Neural progenitor cell (in vitro differentiated cells): ENCODE measurements around the gene FIG4. TPM values are rescaled to one million over a fixed set of nuclear protein-coding genes. Genes with fewer than 3 reads are reported as not detected.

Source experiments
- DNase-seq: peaks from one replicate; pipeline ENCODE4 v3.0.0-alpha.2; 2016; ENCODE audit warnings: low spot score
- H2AFZ ChIP-seq: fragments of 200-600 bp; sonication (generic); replicated peaks from 2 replicates; pipeline ENCODE4 v1.6.1; 2016; ENCODE audit warnings: antibody characterized with exemption
- H3F3A ChIP-seq: fragments of 200-600 bp; sonication (generic); 2 replicates; pipeline ENCODE4 v1.6.1; 2016; ENCODE audit warnings: antibody characterized with exemption, low read depth
- H3K27ac ChIP-seq: fragments of 200-600 bp; sonication (generic); 2 replicates; pipeline ENCODE4 v1.5.1; 2016; ENCODE audit warnings: mild to moderate bottlenecking
- H3K27me3 ChIP-seq: fragments of 200-600 bp; sonication (generic); 2 replicates; pipeline ENCODE4 v1.6.1; 2016; ENCODE audit warnings: mild to moderate bottlenecking, moderate library complexity
- H3K36me3 ChIP-seq: fragments of 200-600 bp; sonication (generic); 2 replicates; pipeline ENCODE4 v1.5.1; 2016
- H3K4me1 ChIP-seq: fragments of 200-600 bp; sonication (generic); 2 replicates; pipeline ENCODE4 v1.6.1; 2016; ENCODE audit warnings: mixed run types
- H3K4me2 ChIP-seq: fragments of 200-600 bp; sonication (generic); 2 replicates; pipeline ENCODE4 v1.6.1; 2016
- H3K4me3 ChIP-seq: fragments of 200-600 bp; sonication (generic); 2 replicates; pipeline ENCODE4 v1.5.1; 2016
- H3K79me2 ChIP-seq: fragments of 200-600 bp; sonication (generic); 2 replicates; pipeline ENCODE4 v1.6.1; 2016; ENCODE audit warnings: low read depth
- H3K9ac ChIP-seq: fragments of 200-600 bp; sonication (generic); 2 replicates; pipeline ENCODE4 v1.6.1; 2016
- H3K9me3 ChIP-seq: fragments of 200-600 bp; sonication (generic); 2 replicates; pipeline ENCODE4 v1.5.1; 2016; ENCODE audit warnings: low read depth
- H4K20me1 ChIP-seq: fragments of 200-600 bp; sonication (generic); 2 replicates; pipeline ENCODE4 v1.6.1; 2016; ENCODE audit warnings: low read depth
- H3K27ac Mint-ChIP-seq: 3 replicates; pipeline ENCODE4 v1.8.0; 2021; ENCODE audit warnings: mixed read lengths
- H3K27me3 Mint-ChIP-seq: 2 replicates; pipeline ENCODE4 v1.8.0; 2022; ENCODE audit warnings: low read depth, mild to moderate bottlenecking, inconsistent platforms, moderate library complexity, mixed read lengths; ENCODE audit not compliant: insufficient read depth
- H3K36me3 Mint-ChIP-seq: 3 replicates; pipeline ENCODE4 v1.8.0; 2021; ENCODE audit warnings: mixed read lengths
- H3K4me1 Mint-ChIP-seq: 3 replicates; pipeline ENCODE4 v1.8.0; 2021; ENCODE audit warnings: mixed read lengths
- H3K4me3 Mint-ChIP-seq: 3 replicates; pipeline ENCODE4 v1.8.0; 2021; ENCODE audit warnings: mild to moderate bottlenecking, moderate library complexity, mixed read lengths
- H3K9me3 Mint-ChIP-seq: 3 replicates; pipeline ENCODE4 v1.8.0; 2020; ENCODE audit warnings: mixed read lengths
- CTCF ChIP-seq: fragments of 200-600 bp; sonication (generic); IDR thresholded peaks from 2 replicates; pipeline ENCODE4 v1.5.1; 2017; ENCODE audit warnings: antibody characterized with exemption, mild to moderate bottlenecking
- EZH2 ChIP-seq: fragments of 200-600 bp; sonication (generic); IDR thresholded peaks from 2 replicates; pipeline ENCODE4 v1.6.1; 2017; ENCODE audit warnings: antibody characterized with exemption, mild to moderate bottlenecking, moderate library complexity
- EZH2phosphoT487 ChIP-seq: fragments of 200-600 bp; sonication (generic); IDR thresholded peaks from 2 replicates; pipeline ENCODE4 v1.6.1; 2017; ENCODE audit warnings: antibody characterized with exemption
- total RNA-seq: library from RNA; depleted of rRNA; stranded (reverse); fragments of >200 nt; gene quantifications from 2 replicates; pipeline ENCODE4 v1.2.3, GENCODE V29; 2015; ENCODE audit warnings: low replicate concordance

The FIG4 gene
- total RNA-seq, 1 donor from 2014 or later = 51.3 TPM

DNA sequence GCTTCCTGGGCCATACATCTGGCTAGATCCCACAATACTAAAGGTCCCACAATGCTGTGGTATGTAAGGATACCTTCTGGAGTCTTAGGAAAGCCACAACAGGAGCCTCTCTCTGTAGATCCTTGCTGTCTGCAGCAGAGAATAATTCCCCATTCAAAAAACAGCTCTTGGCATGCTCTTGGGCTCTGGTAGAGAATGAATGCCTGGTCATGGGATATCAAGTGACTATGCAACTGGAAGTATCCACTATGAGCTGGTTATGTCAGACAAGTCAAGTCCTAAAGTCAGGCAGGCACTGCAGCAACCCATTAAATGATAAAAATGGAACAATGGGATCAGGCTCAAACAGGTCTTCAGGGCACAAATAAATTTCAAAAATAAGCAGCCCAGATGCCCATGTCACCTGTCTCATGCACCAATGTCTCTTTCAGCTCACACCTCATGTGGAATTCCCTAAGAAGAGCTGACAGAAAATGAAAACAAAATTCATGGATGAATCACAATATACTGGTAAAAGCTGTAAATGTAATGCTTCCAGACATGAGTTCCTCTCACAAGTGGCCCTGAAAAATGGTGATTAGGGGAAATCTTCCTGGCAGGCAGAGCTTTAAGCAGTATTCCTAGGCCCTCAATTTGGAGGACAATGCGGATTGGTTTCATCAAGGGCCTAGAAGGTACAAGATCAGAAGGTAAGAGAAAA is 4.4 kb upstream of the FIG4 start:
- no peak for TF ChIP-seq CTCF
- TF ChIP-seq EZH2 = no peak
- TF ChIP-seq EZH2phosphoT487 = no peak
- Histone ChIP-seq H4K20me1 (no peaks in the 10 kb centered on the region), H3K27me3 (peaks cover 8% of the 10 kb centered on the region), H3K9ac (no peak overlapping the region), H3K4me2 (no peak overlapping the region), H3K9me3 (no peaks in the 10 kb centered on the region), H3K4me1 (peaks cover 1% of the 10 kb centered on the region), H3K36me3 (no peaks in the 10 kb centered on the region), H3K4me3 (no peak overlapping the region), H2AFZ (no peak overlapping the region), H3K79me2 (peaks cover 3% of the 10 kb centered on the region), H3K27ac (no peak overlapping the region), H3F3A (peaks cover 11% of the 10 kb centered on the region)
- peaks cover 21% of the 10 kb centered on the region for H3K9me3 Mint-ChIP-seq
- no peak overlapping the region for H3K4me3 Mint-ChIP-seq
- DNase-seq = no peak
- H3K4me1 Mint-ChIP-seq = peaks cover 10% of the 10 kb centered on the region
- peaks cover 8% of the 10 kb centered on the region for H3K27me3 Mint-ChIP-seq
- no peak overlapping the region for H3K27ac Mint-ChIP-seq
- H3K36me3 Mint-ChIP-seq = peaks cover 2% of the 10 kb centered on the region

DNA sequence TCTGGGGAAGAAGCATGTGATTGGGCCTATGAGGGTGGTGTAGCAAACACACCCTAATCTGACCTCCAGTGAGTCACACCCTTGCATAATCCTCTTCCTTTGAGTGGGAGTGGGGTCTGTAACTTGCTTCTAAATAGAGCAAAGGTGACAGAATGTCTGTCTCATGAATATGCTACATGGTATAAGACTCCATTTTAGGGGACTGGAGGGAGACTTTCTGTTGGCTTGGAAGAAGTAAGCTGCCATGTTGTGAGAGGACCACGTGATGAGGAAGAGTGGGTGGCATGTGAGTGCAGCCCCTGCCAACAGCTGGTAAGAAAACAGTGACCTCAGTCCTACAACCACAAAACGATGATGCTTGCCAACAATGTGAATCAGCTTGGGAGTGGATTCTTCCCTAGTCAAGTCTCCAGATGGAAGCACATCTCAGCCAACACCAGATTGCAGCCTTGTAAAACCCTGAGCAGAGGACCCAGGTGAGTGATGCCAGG is 3.8 kb upstream of the FIG4 start:
- Mint-ChIP-seq H3K27ac (no peak overlapping the region), H3K4me3 (no peak overlapping the region), H3K9me3 (peaks cover 17% of the 10 kb centered on the region), H3K4me1 (peaks cover 14% of the 10 kb centered on the region), H3K36me3 (peaks cover 2% of the 10 kb centered on the region), H3K27me3 (peaks cover 8% of the 10 kb centered on the region)
- H3K4me3 ChIP-seq = no peak overlapping the region
- H3K4me1 ChIP-seq = peaks cover 7% of the 10 kb centered on the region
- no peaks in the 10 kb centered on the region for H4K20me1 ChIP-seq
- H3K9ac ChIP-seq = no peak overlapping the region
- H3K27me3 ChIP-seq = peaks cover 8% of the 10 kb centered on the region
- H3K79me2 ChIP-seq = peaks cover 9% of the 10 kb centered on the region
- H3K36me3 ChIP-seq = no peaks in the 10 kb centered on the region
- no peak overlapping the region for H3K4me2 ChIP-seq
- peaks cover 11% of the 10 kb centered on the region for H3F3A ChIP-seq
- no peak for DNase-seq
- no peaks in the 10 kb centered on the region for H3K9me3 ChIP-seq
- no peak overlapping the region for H2AFZ ChIP-seq
- TF ChIP-seq EZH2phosphoT487 = no peak
- no peak for TF ChIP-seq CTCF
- no peak for TF ChIP-seq EZH2
- H3K27ac ChIP-seq = no peak overlapping the region

GRCh38 chr6:109690373-109690736 is 741 bp upstream of the FIG4 start:
- peaks cover 21% of the 10 kb centered on the region for H3K79me2 ChIP-seq
- no peak for TF ChIP-seq EZH2
- no peak for TF ChIP-seq EZH2phosphoT487
- peak overlapping the region; percentile 96 for H3K4me3 Mint-ChIP-seq

GRCh38 chr6:109693111-109693510 is 2.0 kb downstream of the FIG4 start:
- H4K20me1 ChIP-seq = peaks cover 2% of the 10 kb centered on the region
- H3K4me3 Mint-ChIP-seq = no peak overlapping the region
- H3K4me3 ChIP-seq = no peak overlapping the region
- H3K9ac ChIP-seq = no peak overlapping the region
- no peaks in the 10 kb centered on the region for H3K9me3 Mint-ChIP-seq
- peaks cover 4% of the 10 kb centered on the region for H3K36me3 ChIP-seq
- peaks cover 4% of the 10 kb centered on the region for H3K27me3 Mint-ChIP-seq
- H3K79me2 ChIP-seq = peaks cover 32% of the 10 kb centered on the region
- peaks cover 3% of the 10 kb centered on the region for H3K36me3 Mint-ChIP-seq
- no peak for DNase-seq
- peaks cover 15% of the 10 kb centered on the region for H3K4me1 Mint-ChIP-seq
- TF ChIP-seq EZH2phosphoT487 (no peak), CTCF (no peak), EZH2 (no peak)
- H3K9me3 ChIP-seq = no peaks in the 10 kb centered on the region
- H3K27ac Mint-ChIP-seq = no peak overlapping the region
- H3K4me1 ChIP-seq = peaks cover 11% of the 10 kb centered on the region
- peaks cover 8% of the 10 kb centered on the region for H3K27me3 ChIP-seq
- H3K4me2 ChIP-seq = no peak overlapping the region
- no peak overlapping the region for H2AFZ ChIP-seq
- peaks cover 11% of the 10 kb centered on the region for H3F3A ChIP-seq
- H3K27ac ChIP-seq = no peak overlapping the region

More at GRCh38 chr6:109690373-109690736, 741 bp upstream of the FIG4 start:
- peak overlapping the region; percentile 73 for H3K4me3 ChIP-seq
- Mint-ChIP-seq H3K27me3 (peaks cover 4% of the 10 kb centered on the region), H3K4me1 (peaks cover 15% of the 10 kb centered on the region), H3K27ac (peak overlapping the region; percentile 97), H3K36me3 (no peaks in the 10 kb centered on the region), H3K9me3 (no peaks in the 10 kb centered on the region)
- no peaks in the 10 kb centered on the region for H3K36me3 ChIP-seq
- peaks cover 11% of the 10 kb centered on the region for H3F3A ChIP-seq
- H3K27ac ChIP-seq = peak overlapping the region; percentile 72
- H3K4me1 ChIP-seq = peaks cover 11% of the 10 kb centered on the region
- H3K27me3 ChIP-seq = peaks cover 8% of the 10 kb centered on the region
- peak overlapping the region; percentile 83 for H3K4me2 ChIP-seq
- DNase-seq = peak; percentile 85
- no peaks in the 10 kb centered on the region for H3K9me3 ChIP-seq
- H2AFZ ChIP-seq = peak overlapping the region; percentile 99
- H4K20me1 ChIP-seq = peaks cover 2% of the 10 kb centered on the region
- peak overlapping the region; percentile 36 for H3K9ac ChIP-seq
